H9 (cell line): ENCODE data around the gene NUP35. TPM values are rescaled to one million over a fixed set of nuclear protein-coding genes. Genes with fewer than 3 reads are reported as not detected.

Experiments used
- DNase-seq: peaks from one replicate; pipeline ENCODE4 v3.0.0-alpha.2; 2017
- H2AFZ ChIP-seq: one replicate; pipeline ENCODE4 v1.6.1; 2013; ENCODE audit warnings: mild to moderate bottlenecking, low read length, control low read depth, moderate library complexity
- H2AK5ac ChIP-seq: 2 replicates; pipeline ENCODE4 v1.6.1; 2013; ENCODE audit warnings: low read length, control low read depth, mixed read lengths; ENCODE audit not compliant: insufficient read length
- H2BK120ac ChIP-seq: one replicate; pipeline ENCODE4 v1.6.1; 2013; ENCODE audit warnings: low read depth, mild to moderate bottlenecking, low read length, control low read depth, inconsistent platforms; ENCODE audit not compliant: poor library complexity, severe bottlenecking
- H2BK12ac ChIP-seq: 2 replicates; pipeline ENCODE4 v1.6.1; 2013; ENCODE audit warnings: low read length, control low read depth, mixed read lengths, low read depth; ENCODE audit not compliant: insufficient read length
- H2BK15ac ChIP-seq: 2 replicates; pipeline ENCODE4 v1.6.1; 2013; ENCODE audit warnings: low read depth, low read length, control low read depth
- H2BK20ac ChIP-seq: one replicate; pipeline ENCODE4 v1.6.1; 2013; ENCODE audit warnings: low read depth, mild to moderate bottlenecking, low read length, control low read depth, inconsistent platforms; ENCODE audit not compliant: poor library complexity, severe bottlenecking
- H2BK5ac ChIP-seq: 2 replicates; pipeline ENCODE4 v1.6.1; 2013; ENCODE audit warnings: low read length, control low read depth, mixed read lengths; ENCODE audit not compliant: insufficient read length
- H3K14ac ChIP-seq: 2 replicates; pipeline ENCODE4 v1.6.1; 2013; ENCODE audit warnings: low read length, control low read depth; ENCODE audit not compliant: insufficient read depth
- H3K18ac ChIP-seq: 2 replicates; pipeline ENCODE4 v1.6.1; 2013; ENCODE audit warnings: low read depth, mild to moderate bottlenecking, mixed read lengths, low read length, control low read depth; ENCODE audit not compliant: insufficient read length
- H3K23ac ChIP-seq: 2 replicates; pipeline ENCODE4 v1.6.1; 2013; ENCODE audit warnings: low read length, control low read depth, mixed read lengths, low read depth; ENCODE audit not compliant: insufficient read length
- H3K23me2 ChIP-seq: 2 replicates; pipeline ENCODE4 v1.6.1; 2013; ENCODE audit warnings: low read depth, mild to moderate bottlenecking, mixed read lengths, low read length, control low read depth; ENCODE audit not compliant: insufficient read length, poor library complexity, severe bottlenecking
- H3K27ac ChIP-seq: 2 replicates; pipeline ENCODE4 v1.5.1; 2013; ENCODE audit warnings: low read length, control low read depth, mixed read lengths, low read depth; ENCODE audit not compliant: insufficient read length
- H3K27me3 ChIP-seq: 2 replicates; pipeline ENCODE4 v1.6.1; 2013; ENCODE audit warnings: low read length, control low read depth, inconsistent platforms; ENCODE audit not compliant: insufficient read depth
- H3K4ac ChIP-seq: 2 replicates; pipeline ENCODE4 v1.6.1; 2013; ENCODE audit warnings: low read depth, mild to moderate bottlenecking, control low read depth, inconsistent platforms, low read length, moderate library complexity
- H3K4me1 ChIP-seq: 2 replicates; pipeline ENCODE4 v1.6.1; 2013; ENCODE audit warnings: low read length, control low read depth, inconsistent platforms; ENCODE audit not compliant: insufficient read depth
- H3K4me2 ChIP-seq: 2 replicates; pipeline ENCODE4 v1.6.1; 2013; ENCODE audit warnings: low read length, control low read depth, mixed read lengths; ENCODE audit not compliant: insufficient read length, insufficient read depth
- H3K56ac ChIP-seq: 2 replicates; pipeline ENCODE4 v1.6.1; 2013; ENCODE audit warnings: low read depth, mild to moderate bottlenecking, mixed read lengths, low read length, control low read depth; ENCODE audit not compliant: insufficient read length
- H3K79me1 ChIP-seq: 2 replicates; pipeline ENCODE4 v1.6.1; 2013; ENCODE audit warnings: low read depth, mild to moderate bottlenecking, moderate library complexity, low read length, control low read depth, inconsistent platforms; ENCODE audit not compliant: insufficient read depth, poor library complexity, severe bottlenecking
- H3K79me2 ChIP-seq: 2 replicates; pipeline ENCODE4 v1.6.1; 2013; ENCODE audit warnings: low read length, control low read depth, inconsistent platforms; ENCODE audit not compliant: insufficient read depth
- H3K9ac ChIP-seq: 2 replicates; pipeline ENCODE4 v1.6.1; 2013; ENCODE audit warnings: low read length, control low read depth, mixed read lengths; ENCODE audit not compliant: insufficient read length; ENCODE audit errors: extremely low read depth
- H3K9me3 ChIP-seq: one replicate; pipeline ENCODE4 v1.6.1; 2013; ENCODE audit warnings: low read depth, low read length, inconsistent platforms; ENCODE audit not compliant: control insufficient read depth
- H3T11ph ChIP-seq: one replicate; pipeline ENCODE4 v1.6.1; 2013; ENCODE audit warnings: mild to moderate bottlenecking, low read length, control low read depth, inconsistent platforms
- H4K20me1 ChIP-seq: one replicate; pipeline ENCODE4 v1.6.1; 2013; ENCODE audit not compliant: control insufficient read depth, insufficient read length, insufficient read depth
- H4K5ac ChIP-seq: 2 replicates; pipeline ENCODE4 v1.6.1; 2013; ENCODE audit warnings: low read depth, mild to moderate bottlenecking, mixed read lengths, low read length, control low read depth; ENCODE audit not compliant: insufficient read length
- H4K8ac ChIP-seq: replicated peaks from 2 replicates; pipeline ENCODE4 v1.6.1; 2013; ENCODE audit warnings: low read length, control low read depth, mixed read lengths, low read depth; ENCODE audit not compliant: insufficient read length
- H4K91ac ChIP-seq: 2 replicates; pipeline ENCODE4 v1.6.1; 2013; ENCODE audit warnings: low read depth, mild to moderate bottlenecking, moderate library complexity, mixed read lengths, low read length, control low read depth; ENCODE audit not compliant: insufficient read length
- H3K27ac Mint-ChIP-seq, 3 experiments: 2 replicates in 2 of 3; 3 replicates in 1 of 3; pipeline ENCODE4 v1.8.0; 2020 to 2021; ENCODE audit warnings: mixed read lengths in 3 of 3, mild to moderate bottlenecking in 1 of 3, moderate library complexity in 1 of 3
- H3K27me3 Mint-ChIP-seq: 2 replicates; pipeline ENCODE4 v1.8.0; 2021; ENCODE audit warnings: low read depth, mild to moderate bottlenecking, moderate library complexity, mixed read lengths
- H3K36me3 Mint-ChIP-seq, 3 experiments: 2 replicates in 2 of 3; 3 replicates in 1 of 3; pipeline ENCODE4 v1.8.0; 2020 to 2021; ENCODE audit warnings: low read depth in 3 of 3, mixed read lengths in 3 of 3; ENCODE audit not compliant: insufficient read depth in 1 of 3
- H3K4me1 Mint-ChIP-seq, 2 experiments: 2 replicates each; pipeline ENCODE4 v1.8.0; 2020; ENCODE audit warnings: mixed read lengths in 2 of 2
- H3K4me3 Mint-ChIP-seq, 2 experiments: 2 replicates in 1 of 2; 3 replicates in 1 of 2; pipeline ENCODE4 v1.8.0; 2020 to 2021; ENCODE audit warnings: mild to moderate bottlenecking in 2 of 2, mixed read lengths in 2 of 2, moderate library complexity in 1 of 2
- H3K9me3 Mint-ChIP-seq, 2 experiments: 2 replicates in 1 of 2; 3 replicates in 1 of 2; pipeline ENCODE4 v1.8.0; 2020; ENCODE audit warnings: mild to moderate bottlenecking in 2 of 2, mixed read lengths in 2 of 2, moderate library complexity in 1 of 2
- WGBS: extraction: QIAGEN DNeasy Blood & Tissue Kit; methylation state at CpG from one replicate; pipeline ENCODE4 v1.1.7; 2013; ENCODE audit warnings: missing lambda C conversion rate, low lambda C conversion rate, mixed read lengths; ENCODE audit not compliant: insufficient read length; ENCODE audit errors: extremely low coverage; 5-methylcytosine and 5-hydroxymethylcytosine counted together
- total RNA-seq: library from RNA; stranded (reverse); gene quantifications from 2 replicates; pipeline ENCODE4 v1.2.1, GENCODE V29; 2021
- TF ChIP-seq, protein P1 (sequence below): fragments of 200-600 bp; sonication (generic); conservative IDR thresholded peaks from 3 replicates; pipeline ENCODE4 v1.8.0; 2021; ENCODE audit warnings: antibody characterized with exemption, mild to moderate bottlenecking

Gene NUP35
- total RNA-seq, 1 experiment from 2014 or later = 53.6 TPM

GRCh38 chr2:183089192-183089851 is 34.9 kb upstream of the NUP35 start:
- no peak for DNase-seq
- Histone ChIP-seq H3K14ac (no peak overlapping the region), H3K4me1 (no peaks in the 10 kb centered on the region; the same call in 1 of the 2 replicates), H3K56ac (no peak overlapping the region), H2BK120ac (no peak overlapping the region), H3K4me2 (no peak overlapping the region), H4K91ac (no peak overlapping the region), H2BK20ac (no peak overlapping the region), H3K79me1 (no peaks in the 10 kb centered on the region), H3K23ac (no peak overlapping the region), H3K23me2 (no peaks in the 10 kb centered on the region), H3K9ac (no peak overlapping the region), H3K79me2 (no peaks in the 10 kb centered on the region), H3K27ac (no peak overlapping the region), H3K27me3 (no peaks in the 10 kb centered on the region), H3K18ac (no peak overlapping the region), H2BK15ac (no peak overlapping the region), H3K4ac (no peak overlapping the region), H3K9me3 (no peaks in the 10 kb centered on the region), H4K5ac (no peak overlapping the region), H2AFZ (no peak overlapping the region), H4K20me1 (no peaks in the 10 kb centered on the region), H2AK5ac (no peak overlapping the region), H3T11ph (no peak overlapping the region), H2BK5ac (no peak overlapping the region), H2BK12ac (no peak overlapping the region), H4K8ac (no peak overlapping the region)
- TF ChIP-seq, protein P1, sequence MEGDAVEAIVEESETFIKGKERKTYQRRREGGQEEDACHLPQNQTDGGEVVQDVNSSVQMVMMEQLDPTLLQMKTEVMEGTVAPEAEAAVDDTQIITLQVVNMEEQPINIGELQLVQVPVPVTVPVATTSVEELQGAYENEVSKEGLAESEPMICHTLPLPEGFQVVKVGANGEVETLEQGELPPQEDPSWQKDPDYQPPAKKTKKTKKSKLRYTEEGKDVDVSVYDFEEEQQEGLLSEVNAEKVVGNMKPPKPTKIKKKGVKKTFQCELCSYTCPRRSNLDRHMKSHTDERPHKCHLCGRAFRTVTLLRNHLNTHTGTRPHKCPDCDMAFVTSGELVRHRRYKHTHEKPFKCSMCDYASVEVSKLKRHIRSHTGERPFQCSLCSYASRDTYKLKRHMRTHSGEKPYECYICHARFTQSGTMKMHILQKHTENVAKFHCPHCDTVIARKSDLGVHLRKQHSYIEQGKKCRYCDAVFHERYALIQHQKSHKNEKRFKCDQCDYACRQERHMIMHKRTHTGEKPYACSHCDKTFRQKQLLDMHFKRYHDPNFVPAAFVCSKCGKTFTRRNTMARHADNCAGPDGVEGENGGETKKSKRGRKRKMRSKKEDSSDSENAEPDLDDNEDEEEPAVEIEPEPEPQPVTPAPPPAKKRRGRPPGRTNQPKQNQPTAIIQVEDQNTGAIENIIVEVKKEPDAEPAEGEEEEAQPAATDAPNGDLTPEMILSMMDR = no peak
- Mint-ChIP-seq H3K4me3 (no peak overlapping the region), H3K27ac (no peak overlapping the region), H3K4me1 (peaks cover 5% of the 10 kb centered on the region in 2 experiments; a peak in 3 of 4 replicates), H3K9me3 (no peaks in the 10 kb centered on the region), H3K27me3 (no peaks in the 10 kb centered on the region), H3K36me3 (peaks cover 0 to 2% (median 0%) of the 10 kb centered on the region in 3 experiments; a peak in 2 of 7 replicates)
- no CpG with 5 or more reads among the region's 6 CpGs for WGBS
